Measurements from ENCODE around the gene PTPRN2.

The PTPRN2 gene

GRCh38 chr7:157873181-157873580 is 714.4 kb downstream of the PTPRN2 start:
- Histone ChIP-seq H3K4me3 (no peak overlapping the region), H3K27ac (no peak overlapping the region)
- DNase-seq (ENCODE audit: low spot score) = no peak
- no peak for TF ChIP-seq CTCF (IDR thresholded peaks at IDR 0.05)

- no peak for DNase-seq (ENCODE audit: low spot score)
- no peak overlapping the region for H3K27ac ChIP-seq
- H3K4me3 ChIP-seq = no peak overlapping the region
- no peak for TF ChIP-seq CTCF (IDR thresholded peaks at IDR 0.05)
Measured at GRCh38 chr7:157872447-157872846, 715.2 kb downstream of the PTPRN2 start.

GRCh38 chr7:157871681-157872080 is 715.9 kb downstream of the PTPRN2 start:
- no peak overlapping the region for H3K4me3 ChIP-seq
- no peak for TF ChIP-seq CTCF (IDR thresholded peaks at IDR 0.05)
- no peak overlapping the region for H3K27ac ChIP-seq
- DNase-seq (ENCODE audit: low spot score) = no peak

- H3K27ac ChIP-seq = no peak overlapping the region
- TF ChIP-seq CTCF (IDR thresholded peaks at IDR 0.05) = no peak
- no peak overlapping the region for H3K4me3 ChIP-seq
- DNase-seq (ENCODE audit: low spot score) = no peak
Measured at GRCh38 chr7:157870644-157871290, 716.9 kb downstream of the PTPRN2 start.

- TF ChIP-seq CTCF (IDR thresholded peaks at IDR 0.05) = no peak
- no peak for DNase-seq (ENCODE audit: low spot score)
- no peak overlapping the region for H3K27ac ChIP-seq
- H3K4me3 ChIP-seq = no peak overlapping the region
Measured at GRCh38 chr7:157869793-157870192, 717.8 kb downstream of the PTPRN2 start.

GRCh38 chr7:157867685-157868305 is 719.8 kb downstream of the PTPRN2 start:
- no peak for TF ChIP-seq CTCF (IDR thresholded peaks at IDR 0.05)
- no peak overlapping the region for H3K4me3 ChIP-seq
- no peak for DNase-seq (ENCODE audit: low spot score)

GRCh38 chr7:157866336-157866924 is 721.2 kb downstream of the PTPRN2 start:
- DNase-seq (ENCODE audit: low spot score) = no peak
- no peak for TF ChIP-seq CTCF (IDR thresholded peaks at IDR 0.05)

More at GRCh38 chr7:157867685-157868305, 719.8 kb downstream of the PTPRN2 start:
- no peak overlapping the region for H3K27ac ChIP-seq

More at GRCh38 chr7:157866336-157866924, 721.2 kb downstream of the PTPRN2 start:
- Histone ChIP-seq H3K4me3 (no peak overlapping the region), H3K27ac (no peak overlapping the region)
